ENCODE data around the gene TMEM41A.

Gene TMEM41A

DNA sequence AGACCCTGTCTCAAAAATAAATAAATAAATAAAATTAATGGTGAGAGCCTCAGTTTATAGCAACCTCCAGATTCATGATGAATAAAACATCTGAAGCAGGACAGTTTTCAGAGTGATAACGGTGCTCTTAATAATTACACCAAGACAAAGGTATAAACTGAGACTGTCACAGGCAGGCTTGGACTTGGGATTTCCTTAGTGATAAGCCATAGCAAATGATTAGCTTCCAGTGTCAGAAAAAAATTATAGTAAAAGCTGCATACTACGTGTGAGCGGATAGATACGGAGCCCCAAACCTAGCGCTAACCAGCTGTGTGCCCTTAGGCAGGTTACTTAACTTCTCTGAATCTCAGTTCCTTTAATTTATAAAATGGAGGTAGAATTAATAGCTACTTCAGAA lies 32.0 kb upstream of the TMEM41A start:
- POLR2A ChIA-PET: no interaction called here
- TF ChIP-seq SP1 (IDR thresholded peaks at IDR 0.05) (no peak), HDGF (IDR thresholded peaks at IDR 0.05; ENCODE audit: borderline replicate concordance) (no peak), ELF4 (IDR thresholded peaks at IDR 0.05) (no peak), BHLHE40 (IDR thresholded peaks at IDR 0.05; ENCODE audit: borderline replicate concordance) (no peak), CTBP1 (IDR thresholded peaks at IDR 0.05; ENCODE audit: borderline replicate concordance) (no peak), ZNF384 (IDR thresholded peaks at IDR 0.05) (no peak), FOXA1 (IDR thresholded peaks at IDR 0.05) (no peak), TARDBP (IDR thresholded peaks at IDR 0.05) (no peak), SUZ12 (IDR thresholded peaks at IDR 0.05) (no peak), ARNT (IDR thresholded peaks at IDR 0.05) (no peak), LEF1 (IDR thresholded peaks at IDR 0.05; ENCODE audit: borderline replicate concordance) (no peak), NFRKB (IDR thresholded peaks at IDR 0.05) (no peak), FOXM1 (IDR thresholded peaks at IDR 0.05; ENCODE audit: borderline replicate concordance) (no peak), FOXK2 (IDR thresholded peaks at IDR 0.05) (no peak), L3MBTL2 (conservative IDR thresholded peaks at IDR 0.05) (no peak)
- TF ChIP-seq, protein P1, sequence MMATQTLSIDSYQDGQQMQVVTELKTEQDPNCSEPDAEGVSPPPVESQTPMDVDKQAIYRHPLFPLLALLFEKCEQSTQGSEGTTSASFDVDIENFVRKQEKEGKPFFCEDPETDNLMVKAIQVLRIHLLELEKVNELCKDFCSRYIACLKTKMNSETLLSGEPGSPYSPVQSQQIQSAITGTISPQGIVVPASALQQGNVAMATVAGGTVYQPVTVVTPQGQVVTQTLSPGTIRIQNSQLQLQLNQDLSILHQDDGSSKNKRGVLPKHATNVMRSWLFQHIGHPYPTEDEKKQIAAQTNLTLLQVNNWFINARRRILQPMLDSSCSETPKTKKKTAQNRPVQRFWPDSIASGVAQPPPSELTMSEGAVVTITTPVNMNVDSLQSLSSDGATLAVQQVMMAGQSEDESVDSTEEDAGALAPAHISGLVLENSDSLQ (IDR thresholded peaks at IDR 0.05): no peak
- CTCF ChIA-PET: no interaction called here
- DNase-seq (ENCODE audit: extremely low spot score): no peak

DNA sequence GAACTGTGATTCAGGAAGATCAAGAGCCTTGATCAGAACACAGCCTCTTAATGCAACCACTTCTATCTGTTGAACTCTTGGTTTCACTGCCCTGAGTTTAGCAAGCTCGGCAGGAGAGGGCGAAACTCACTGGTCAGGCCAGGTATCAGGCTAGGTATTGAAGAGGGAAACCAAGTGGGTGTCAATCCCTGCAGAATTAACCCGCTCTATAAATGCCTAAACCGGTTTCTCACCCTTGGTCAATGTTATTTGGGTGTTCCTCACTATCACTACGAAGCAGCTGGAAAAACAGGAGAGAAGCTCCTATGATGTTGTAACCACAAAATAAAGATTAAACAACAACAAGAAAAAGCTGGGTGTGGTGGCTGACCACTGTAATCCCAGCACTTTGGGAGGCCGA lies 29.7 kb upstream of the TMEM41A start:
- no peak for TF ChIP-seq BHLHE40 (IDR thresholded peaks at IDR 0.05; ENCODE audit: borderline replicate concordance)
- TF ChIP-seq FOXA1 (IDR thresholded peaks at IDR 0.05): no peak
- no peak for TF ChIP-seq FOXK2 (IDR thresholded peaks at IDR 0.05)
- TF ChIP-seq HDGF (IDR thresholded peaks at IDR 0.05; ENCODE audit: borderline replicate concordance): no peak
- TF ChIP-seq ELF4 (IDR thresholded peaks at IDR 0.05): no peak
- no peak for TF ChIP-seq ZNF384 (IDR thresholded peaks at IDR 0.05)
- no peak for TF ChIP-seq ARNT (IDR thresholded peaks at IDR 0.05)
- TF ChIP-seq NFRKB (IDR thresholded peaks at IDR 0.05): no peak
- TF ChIP-seq L3MBTL2 (conservative IDR thresholded peaks at IDR 0.05): no peak
- TF ChIP-seq, protein P1 (IDR thresholded peaks at IDR 0.05): no peak
- TF ChIP-seq FOXM1 (IDR thresholded peaks at IDR 0.05; ENCODE audit: borderline replicate concordance): no peak
- TF ChIP-seq SUZ12 (IDR thresholded peaks at IDR 0.05): no peak
- TF ChIP-seq TARDBP (IDR thresholded peaks at IDR 0.05): no peak
- TF ChIP-seq CTBP1 (IDR thresholded peaks at IDR 0.05; ENCODE audit: borderline replicate concordance): no peak
- TF ChIP-seq LEF1 (IDR thresholded peaks at IDR 0.05; ENCODE audit: borderline replicate concordance): no peak
- no peak for TF ChIP-seq SP1 (IDR thresholded peaks at IDR 0.05)
- CTCF ChIA-PET: no interaction called here
- POLR2A ChIA-PET: no interaction called here
- DNase-seq (ENCODE audit: extremely low spot score): no peak

DNA sequence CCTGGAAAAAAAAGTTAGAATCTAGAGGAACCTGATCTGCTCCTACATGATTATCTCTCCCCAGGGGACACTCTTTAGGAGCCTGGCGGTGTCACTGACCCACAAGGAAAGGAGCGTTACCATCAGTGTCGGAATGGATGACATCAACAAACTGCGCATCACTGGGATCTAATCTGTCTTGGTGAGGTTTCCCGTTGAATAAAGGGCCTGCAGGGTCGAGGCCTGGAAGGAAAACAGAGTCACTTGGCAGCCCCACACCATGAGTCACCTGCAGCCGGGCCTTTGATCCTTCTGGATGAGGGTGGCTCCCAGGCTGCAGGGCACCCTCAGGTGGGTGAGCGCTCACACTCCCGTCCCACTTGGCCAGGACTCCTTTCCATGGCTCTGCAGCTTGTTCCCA lies 28.5 kb upstream of the TMEM41A start:
- POLR2A ChIA-PET: no interaction called here
- DNase-seq (ENCODE audit: extremely low spot score): no peak
- TF ChIP-seq BHLHE40 (IDR thresholded peaks at IDR 0.05; ENCODE audit: borderline replicate concordance): no peak
- no peak for TF ChIP-seq HDGF (IDR thresholded peaks at IDR 0.05; ENCODE audit: borderline replicate concordance)
- no peak for TF ChIP-seq LEF1 (IDR thresholded peaks at IDR 0.05; ENCODE audit: borderline replicate concordance)
- TF ChIP-seq FOXM1 (IDR thresholded peaks at IDR 0.05; ENCODE audit: borderline replicate concordance): no peak
- no peak for TF ChIP-seq CTBP1 (IDR thresholded peaks at IDR 0.05; ENCODE audit: borderline replicate concordance)
- CTCF ChIA-PET: no interaction called here

DNA sequence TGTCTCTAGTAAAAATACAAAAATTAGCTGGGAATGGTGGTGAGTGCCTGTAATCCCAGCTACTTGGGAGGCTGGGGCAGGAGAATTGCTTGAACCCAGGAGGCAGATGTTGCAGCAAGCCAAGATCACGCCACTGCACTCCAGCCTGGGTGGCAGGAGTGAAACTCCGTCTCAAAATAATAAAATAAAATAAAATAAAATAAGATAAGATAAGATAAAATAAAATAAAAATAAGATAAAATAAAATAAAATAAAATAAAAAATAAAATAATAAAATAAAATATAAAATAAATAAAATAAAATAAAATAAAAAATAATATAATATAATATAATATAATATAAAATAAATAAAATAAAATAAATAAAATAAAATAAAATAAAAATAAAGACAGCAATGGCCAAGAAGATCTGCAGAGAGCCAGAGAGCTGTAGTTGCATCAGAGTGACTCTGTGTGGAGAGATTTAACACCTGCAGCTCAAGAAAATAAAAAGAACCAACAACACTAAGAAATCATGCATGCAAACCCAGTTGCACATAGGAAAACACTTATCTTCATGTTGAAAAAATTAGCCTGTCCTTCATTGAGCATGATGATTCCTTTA lies 27.6 kb upstream of the TMEM41A start:
- DNase-seq (ENCODE audit: extremely low spot score): no peak
- CTCF ChIA-PET: no interaction called here
- POLR2A ChIA-PET: no interaction called here
- no peak for TF ChIP-seq NFRKB (IDR thresholded peaks at IDR 0.05)

DNA sequence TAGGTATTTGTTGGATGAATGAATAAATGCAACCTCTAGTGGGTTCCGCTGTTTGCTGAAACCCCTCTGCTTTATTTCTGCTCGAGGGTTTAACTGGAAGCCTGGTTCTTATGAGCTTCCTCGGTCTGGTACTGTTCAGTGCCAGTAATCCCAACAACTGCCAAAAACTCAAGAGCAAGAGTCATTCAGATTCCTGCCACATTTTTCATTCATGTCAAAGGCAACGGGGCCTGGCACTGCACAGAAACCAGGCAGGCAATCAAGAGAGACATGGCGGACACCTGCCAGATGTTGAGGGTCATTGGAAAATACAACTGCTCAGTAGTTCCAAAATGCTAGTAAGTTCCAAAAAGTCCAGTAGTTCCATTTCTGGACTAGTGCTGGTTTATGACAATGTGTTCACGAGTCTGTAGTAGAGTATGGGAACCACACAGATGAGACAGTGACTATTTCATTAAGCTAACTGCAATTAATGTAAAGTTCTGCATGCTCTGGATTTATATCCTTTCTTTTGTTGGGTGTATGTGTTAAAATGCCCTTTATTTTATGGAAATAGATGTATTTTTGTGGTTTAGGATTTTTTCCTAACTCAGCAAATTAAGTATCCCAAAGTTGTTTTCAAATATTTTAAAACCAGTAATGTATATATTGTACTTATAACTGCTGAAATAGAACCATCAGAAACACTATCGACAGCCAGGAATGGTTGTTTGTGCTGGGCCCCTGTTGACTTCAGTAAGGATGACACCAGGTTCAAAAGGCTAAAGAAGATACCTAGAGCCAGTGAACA lies 22.7 kb upstream of the TMEM41A start:
- DNase-seq (ENCODE audit: extremely low spot score): no peak
- CTCF ChIA-PET: no interaction called here
- POLR2A ChIA-PET: no interaction called here
- no peak for TF ChIP-seq CTBP1 (IDR thresholded peaks at IDR 0.05; ENCODE audit: borderline replicate concordance)
- TF ChIP-seq FOXA1 (IDR thresholded peaks at IDR 0.05): no peak
- no peak for TF ChIP-seq SP1 (IDR thresholded peaks at IDR 0.05)
- no peak for TF ChIP-seq L3MBTL2 (conservative IDR thresholded peaks at IDR 0.05)
- TF ChIP-seq ELF4 (IDR thresholded peaks at IDR 0.05): no peak
- TF ChIP-seq ZNF384 (IDR thresholded peaks at IDR 0.05): no peak
- no peak for TF ChIP-seq SUZ12 (IDR thresholded peaks at IDR 0.05)
- no peak for TF ChIP-seq BHLHE40 (IDR thresholded peaks at IDR 0.05; ENCODE audit: borderline replicate concordance)
- no peak for TF ChIP-seq LEF1 (IDR thresholded peaks at IDR 0.05; ENCODE audit: borderline replicate concordance)
- no peak for TF ChIP-seq NFRKB (IDR thresholded peaks at IDR 0.05)
- TF ChIP-seq FOXM1 (IDR thresholded peaks at IDR 0.05; ENCODE audit: borderline replicate concordance): no peak
- no peak for TF ChIP-seq ARNT (IDR thresholded peaks at IDR 0.05)
- TF ChIP-seq FOXK2 (IDR thresholded peaks at IDR 0.05): no peak
- no peak for TF ChIP-seq TARDBP (IDR thresholded peaks at IDR 0.05)
- TF ChIP-seq HDGF (IDR thresholded peaks at IDR 0.05; ENCODE audit: borderline replicate concordance): no peak
- TF ChIP-seq, protein P1 (IDR thresholded peaks at IDR 0.05): no peak

DNA sequence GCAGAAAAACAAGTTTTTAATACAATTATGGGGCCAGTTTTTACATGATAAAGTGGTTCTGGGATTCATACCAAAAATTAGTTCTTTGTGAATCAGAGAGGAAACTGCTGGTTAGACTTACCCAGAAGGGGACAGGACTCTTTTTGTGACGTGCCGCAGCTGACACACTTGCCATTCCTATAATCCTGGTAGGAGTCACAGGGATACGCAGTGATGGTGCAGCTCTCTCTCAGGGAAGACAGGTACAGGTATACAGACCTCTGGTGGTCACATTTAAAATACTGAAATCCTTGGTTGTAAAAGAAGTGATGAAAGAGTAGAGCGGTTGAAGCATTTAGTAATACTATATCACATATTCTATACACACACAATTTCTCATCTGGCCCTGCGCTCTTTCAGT lies 20.2 kb upstream of the TMEM41A start:
- DNase-seq (ENCODE audit: extremely low spot score): no peak
- ChIA-PET POLR2A (no interaction called here), CTCF (no interaction called here)
- TF ChIP-seq FOXA1 (IDR thresholded peaks at IDR 0.05): no peak
- no peak for TF ChIP-seq HDGF (IDR thresholded peaks at IDR 0.05; ENCODE audit: borderline replicate concordance)
- no peak for TF ChIP-seq L3MBTL2 (conservative IDR thresholded peaks at IDR 0.05)
- no peak for TF ChIP-seq NFRKB (IDR thresholded peaks at IDR 0.05)
- TF ChIP-seq FOXM1 (IDR thresholded peaks at IDR 0.05; ENCODE audit: borderline replicate concordance): no peak
- no peak for TF ChIP-seq ZNF384 (IDR thresholded peaks at IDR 0.05)
- TF ChIP-seq ELF4 (IDR thresholded peaks at IDR 0.05): no peak
- no peak for TF ChIP-seq TARDBP (IDR thresholded peaks at IDR 0.05)
- TF ChIP-seq, protein P1 (IDR thresholded peaks at IDR 0.05): no peak
